ENCODE results near the gene ACIN1.

- TF ChIP-seq, protein P1, sequence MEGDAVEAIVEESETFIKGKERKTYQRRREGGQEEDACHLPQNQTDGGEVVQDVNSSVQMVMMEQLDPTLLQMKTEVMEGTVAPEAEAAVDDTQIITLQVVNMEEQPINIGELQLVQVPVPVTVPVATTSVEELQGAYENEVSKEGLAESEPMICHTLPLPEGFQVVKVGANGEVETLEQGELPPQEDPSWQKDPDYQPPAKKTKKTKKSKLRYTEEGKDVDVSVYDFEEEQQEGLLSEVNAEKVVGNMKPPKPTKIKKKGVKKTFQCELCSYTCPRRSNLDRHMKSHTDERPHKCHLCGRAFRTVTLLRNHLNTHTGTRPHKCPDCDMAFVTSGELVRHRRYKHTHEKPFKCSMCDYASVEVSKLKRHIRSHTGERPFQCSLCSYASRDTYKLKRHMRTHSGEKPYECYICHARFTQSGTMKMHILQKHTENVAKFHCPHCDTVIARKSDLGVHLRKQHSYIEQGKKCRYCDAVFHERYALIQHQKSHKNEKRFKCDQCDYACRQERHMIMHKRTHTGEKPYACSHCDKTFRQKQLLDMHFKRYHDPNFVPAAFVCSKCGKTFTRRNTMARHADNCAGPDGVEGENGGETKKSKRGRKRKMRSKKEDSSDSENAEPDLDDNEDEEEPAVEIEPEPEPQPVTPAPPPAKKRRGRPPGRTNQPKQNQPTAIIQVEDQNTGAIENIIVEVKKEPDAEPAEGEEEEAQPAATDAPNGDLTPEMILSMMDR (IDR thresholded peaks at IDR 0.05) = no peak
- TF ChIP-seq EZH2phosphoT487 (IDR thresholded peaks at IDR 0.05) = no peak
Observed at GRCh38 chr14:23090254-23090636, 4.7 kb downstream of the ACIN1 start.

All from neural progenitor cell (in vitro differentiated cells).